Measurements from ENCODE around the gene MTOR.
"Not testable (repeated sequence)": the region's sequence is repeated elsewhere in the genome, so short reads cannot be mapped to it uniquely, and the experiment has no call there.

The MTOR gene

DNA sequence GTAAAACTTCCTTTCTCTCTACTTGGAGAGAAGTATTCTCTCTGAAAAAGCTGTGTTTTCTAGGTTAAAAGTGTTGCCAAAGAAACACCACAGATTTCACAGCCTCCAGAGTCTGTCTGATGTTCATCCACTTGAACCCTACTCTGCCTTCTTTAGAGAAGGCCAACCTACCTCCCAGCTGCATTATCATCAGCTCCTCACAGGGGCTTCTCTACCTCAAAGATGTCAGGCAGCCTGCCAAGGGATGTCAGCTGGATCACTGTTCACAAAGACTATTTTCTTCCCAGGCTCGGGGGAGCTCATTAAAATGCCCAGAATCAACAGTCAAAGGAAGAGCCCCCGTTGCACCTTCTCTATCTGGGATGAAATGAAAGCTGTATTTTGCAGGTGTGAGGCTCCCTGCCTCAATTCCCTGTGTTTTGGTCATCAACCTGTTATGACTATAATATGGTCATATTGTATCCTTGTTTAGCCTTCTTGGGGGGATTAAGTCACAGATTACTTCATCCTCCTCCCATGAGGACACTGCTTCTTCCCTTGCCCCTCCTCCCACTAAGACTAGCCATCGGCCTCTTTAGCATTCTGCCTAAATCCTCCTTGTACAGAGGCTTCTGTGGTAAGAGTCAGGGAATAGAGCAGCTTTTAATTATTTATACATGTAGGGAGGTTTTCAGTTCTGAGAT lies 47.5 kb downstream of the MTOR start:
- DNase-seq, result no peak

DNA sequence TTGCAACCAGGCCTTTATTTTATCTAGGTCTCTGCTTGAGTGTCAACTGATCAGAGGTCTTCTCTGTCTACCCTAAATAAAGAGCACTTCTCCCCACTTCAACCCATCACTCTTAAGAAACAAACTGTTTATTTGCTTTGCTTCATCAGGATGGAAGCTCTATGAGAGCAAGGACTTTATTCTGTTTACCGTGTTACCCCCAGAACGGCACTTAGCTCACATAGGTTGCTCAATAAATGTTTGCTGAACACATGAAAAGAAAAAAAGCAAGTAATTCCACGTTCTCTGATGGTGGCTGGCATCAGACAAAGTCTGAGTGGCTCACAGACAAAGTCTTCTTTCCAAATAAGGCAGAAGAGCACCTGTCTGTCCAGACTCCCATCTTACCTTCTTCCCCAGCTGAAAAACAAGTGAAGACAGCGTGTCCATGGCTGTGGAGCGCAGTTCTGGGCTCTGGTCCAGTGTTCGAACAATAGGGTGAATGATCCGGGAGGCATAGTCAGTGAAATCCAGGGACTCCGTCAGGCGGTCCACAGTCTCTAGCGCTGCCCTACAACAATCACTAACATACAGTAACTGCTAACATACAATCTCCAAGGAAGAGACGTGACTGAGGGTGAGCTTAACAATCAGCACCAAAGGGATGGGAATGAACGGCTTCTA lies 50.3 kb downstream of the MTOR start:
- DNase-seq, result no peak

DNA sequence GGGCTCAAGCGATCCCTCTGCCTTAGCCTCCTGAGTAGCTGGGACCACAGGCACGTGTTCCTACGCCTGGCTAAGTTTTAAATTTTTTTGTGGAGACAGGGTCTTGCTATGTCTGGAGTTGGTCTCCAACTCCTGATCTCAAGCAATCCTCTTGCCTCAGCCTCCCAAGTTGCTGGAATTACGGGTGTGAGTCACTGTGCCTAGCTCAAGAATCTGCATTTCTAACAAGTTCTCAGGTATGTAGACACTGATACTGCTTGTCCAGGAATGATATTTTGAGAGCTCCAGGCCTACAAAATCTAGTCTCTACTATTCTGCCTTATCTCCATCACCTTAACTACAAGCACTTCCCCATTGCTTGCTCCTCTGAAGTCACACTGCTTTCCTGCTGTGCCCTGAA lies 50.9 kb downstream of the MTOR start:
- no peak for DNase-seq

DNA sequence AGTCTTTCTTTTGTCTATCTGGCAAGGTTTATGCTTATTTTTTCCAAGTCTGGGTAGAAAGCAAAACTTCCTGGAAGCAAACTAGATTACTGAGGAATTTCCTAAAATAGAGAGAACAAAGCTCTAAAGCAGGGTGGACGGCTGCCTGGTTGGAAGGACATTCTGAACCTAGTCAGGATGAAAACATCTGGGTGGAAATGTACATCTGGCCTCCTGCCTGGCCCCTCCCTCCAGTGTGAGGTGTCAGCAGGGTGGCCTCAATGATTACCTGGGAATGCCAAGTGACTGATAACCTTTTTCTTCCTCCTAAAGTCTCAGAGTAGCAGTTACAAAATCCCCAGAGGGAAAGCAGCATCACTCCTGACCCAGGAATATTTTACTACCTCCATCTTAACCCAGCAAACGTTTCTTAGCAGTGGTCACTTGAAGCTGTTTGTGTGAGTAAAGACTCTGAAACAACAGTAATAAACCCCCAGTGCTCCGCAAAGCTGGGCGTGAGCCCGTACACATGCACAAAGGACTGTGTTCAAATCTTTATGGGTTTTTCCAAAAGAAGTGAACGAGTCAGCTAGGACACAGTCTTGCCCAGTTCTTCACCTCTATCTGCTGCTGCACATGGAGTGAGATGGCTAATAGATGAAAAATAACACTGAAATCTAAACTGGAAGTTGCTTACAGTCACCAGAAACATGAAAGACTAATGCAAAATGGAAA lies 54.3 kb downstream of the MTOR start:
- DNase-seq, result no peak

DNA sequence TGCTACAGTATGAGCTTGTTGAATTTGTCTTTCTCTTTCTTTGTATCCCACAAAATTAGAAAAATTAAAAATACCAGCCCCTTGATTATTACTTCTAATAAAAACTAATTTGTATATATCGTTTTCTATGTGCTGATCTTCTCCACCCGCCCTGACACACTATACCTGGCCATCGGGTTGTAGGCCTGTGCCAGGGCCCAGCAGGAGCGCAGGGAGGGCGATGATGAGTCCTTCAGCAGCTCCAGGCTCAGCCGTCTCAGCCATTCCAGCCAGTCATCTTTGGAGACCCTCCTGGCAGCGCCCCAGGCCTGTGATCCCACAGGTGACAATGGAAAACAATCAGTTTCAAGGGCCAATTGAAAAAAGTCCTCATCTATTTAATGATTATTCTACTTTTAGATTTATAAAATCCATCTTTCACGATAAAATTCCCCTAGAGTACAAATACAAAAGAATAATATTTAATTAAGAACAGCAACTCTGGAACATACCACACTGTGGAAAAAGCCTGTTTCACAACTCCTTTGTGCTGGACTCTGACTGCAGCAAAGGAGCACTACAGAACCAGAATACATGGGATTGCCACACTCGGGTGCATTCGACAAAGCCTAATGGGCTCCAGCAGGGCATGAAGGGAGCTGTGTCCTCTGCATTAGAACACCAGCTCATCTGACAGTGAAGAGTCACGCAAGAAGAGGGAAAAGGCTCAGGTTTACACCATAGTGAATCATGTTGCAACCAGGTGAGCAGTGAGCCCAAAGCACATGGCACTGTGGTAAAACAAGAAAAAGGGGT lies 57.8 kb downstream of the MTOR start:
- DNase-seq, result no peak

DNA sequence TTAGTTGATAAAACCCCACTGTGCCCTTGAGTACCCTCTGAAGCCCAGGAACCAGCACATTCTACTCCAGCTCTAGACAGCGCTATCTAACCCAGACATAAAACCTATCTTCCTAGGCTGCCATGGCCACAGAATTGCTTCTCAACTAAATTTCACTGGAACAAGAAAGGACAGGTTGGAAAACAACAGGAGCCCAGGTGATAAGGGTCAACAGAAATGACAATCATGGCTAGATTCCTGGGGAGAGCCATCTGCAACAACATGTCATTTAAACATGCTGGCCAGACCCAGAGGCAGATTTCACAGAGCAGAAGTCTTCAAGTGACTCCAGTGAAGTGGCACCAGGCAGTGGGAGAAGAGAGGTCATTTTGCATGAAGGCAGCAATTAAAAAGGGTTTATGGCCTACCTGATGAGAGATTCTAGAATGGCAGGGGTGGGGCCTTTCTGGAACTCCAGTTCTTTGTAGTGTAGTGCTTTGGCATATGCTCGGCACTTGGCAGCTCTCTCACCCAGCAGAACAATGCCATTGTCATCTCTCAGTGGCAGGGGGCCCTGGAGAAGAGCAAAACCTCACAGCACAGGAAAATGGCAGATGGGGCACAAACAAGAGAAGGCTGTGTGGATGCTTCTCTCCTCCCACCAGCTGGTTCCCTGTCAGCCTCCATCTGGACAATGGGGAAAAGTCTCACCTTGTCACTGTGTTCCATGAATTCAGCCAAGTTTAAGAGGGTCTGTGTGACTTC lies 63.3 kb downstream of the MTOR start:
- DNase-seq, result peak in 1 of 2 experiments; percentile 5

DNA sequence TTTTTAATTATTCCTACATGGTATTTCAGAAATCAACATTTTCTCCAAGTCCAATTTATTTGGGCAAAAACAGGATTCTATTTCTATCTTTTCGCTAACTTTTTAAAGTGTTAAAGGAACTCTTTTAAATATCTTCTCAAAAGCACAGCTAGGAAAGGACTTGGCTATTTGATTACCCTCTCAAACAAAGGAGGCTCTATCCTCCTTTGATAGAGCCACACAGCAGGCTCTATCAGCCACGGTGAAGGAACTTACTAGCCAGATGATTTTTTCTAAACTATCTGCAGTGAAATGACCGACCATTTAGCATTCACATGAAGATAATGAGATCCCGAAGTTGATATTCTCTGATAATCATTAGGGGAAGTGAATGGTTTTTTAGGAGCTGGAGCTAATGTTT lies 64.1 kb downstream of the MTOR start:
- DNase-seq, result no peak

DNA sequence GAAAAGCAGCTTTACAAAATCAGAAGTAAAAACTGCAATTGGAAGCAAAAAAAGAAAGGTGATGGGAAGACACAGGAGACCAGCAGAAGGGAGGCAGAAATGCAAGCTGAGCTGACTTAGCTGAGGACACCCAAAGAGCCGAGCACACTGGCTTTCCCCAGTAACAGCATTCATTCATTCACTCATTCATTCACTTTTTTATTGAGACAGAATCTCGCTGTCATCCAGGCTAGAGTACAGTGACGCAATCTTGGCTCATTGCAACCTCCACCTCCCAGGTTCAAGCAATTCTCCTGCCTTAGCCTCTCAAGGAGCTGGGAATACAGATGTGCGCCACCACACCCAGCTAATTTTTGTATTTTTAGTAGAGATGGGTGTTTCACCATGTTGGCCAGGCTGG lies 65.0 kb downstream of the MTOR start:
- no peak for DNase-seq

DNA sequence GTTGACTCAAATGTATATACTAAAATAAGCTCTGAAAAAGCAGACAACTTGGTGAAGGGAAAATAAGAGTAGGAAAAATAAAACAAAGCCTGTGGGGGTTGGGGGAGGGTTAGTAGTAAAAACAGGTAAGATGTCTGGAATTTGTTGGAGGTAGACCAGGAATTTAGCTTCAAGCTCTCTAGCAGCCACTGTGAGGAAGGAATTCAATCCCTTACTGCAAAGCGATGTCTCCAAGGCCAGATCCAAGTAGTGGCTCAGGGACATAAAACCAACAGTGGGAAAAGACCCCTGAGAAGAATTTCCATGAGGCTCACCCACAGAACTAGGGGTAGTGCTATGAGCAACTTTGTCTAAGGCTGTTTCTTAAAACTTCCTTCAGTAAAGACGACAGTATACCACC lies 65.4 kb downstream of the MTOR start:
- no peak for DNase-seq

DNA sequence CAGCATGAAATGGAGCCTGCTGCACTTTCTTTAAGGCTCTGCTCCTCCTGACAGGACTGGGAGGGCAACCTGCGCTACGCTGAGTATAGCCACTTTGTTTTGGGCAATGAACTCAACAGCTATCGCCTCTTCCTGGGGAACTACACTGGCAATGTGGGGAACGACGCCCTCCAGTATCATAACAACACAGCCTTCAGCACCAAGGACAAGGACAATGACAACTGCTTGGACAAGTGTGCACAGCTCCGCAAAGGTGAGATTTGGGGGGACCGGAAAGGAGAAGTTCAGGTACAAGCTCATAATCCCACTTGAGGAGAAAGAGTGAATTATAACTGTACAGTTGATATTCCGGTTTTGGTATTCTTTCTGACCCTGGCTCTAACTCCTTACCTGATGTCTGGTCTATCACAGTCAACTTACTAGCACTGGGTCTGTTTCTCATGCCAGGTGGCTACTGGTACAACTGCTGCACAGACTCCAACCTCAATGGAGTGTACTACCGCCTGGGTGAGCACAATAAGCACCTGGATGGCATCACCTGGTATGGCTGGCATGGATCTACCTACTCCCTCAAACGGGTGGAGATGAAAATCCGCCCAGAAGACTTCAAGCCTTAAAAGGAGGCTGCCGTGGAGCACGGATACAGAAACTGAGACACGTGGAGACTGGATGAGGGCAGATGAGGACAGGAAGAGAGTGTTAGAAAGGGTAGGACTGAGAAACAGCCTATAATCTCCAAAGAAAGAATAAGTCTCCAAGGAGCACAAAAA lies 67.8 kb downstream of the MTOR start:
- no peak for DNase-seq

DNA sequence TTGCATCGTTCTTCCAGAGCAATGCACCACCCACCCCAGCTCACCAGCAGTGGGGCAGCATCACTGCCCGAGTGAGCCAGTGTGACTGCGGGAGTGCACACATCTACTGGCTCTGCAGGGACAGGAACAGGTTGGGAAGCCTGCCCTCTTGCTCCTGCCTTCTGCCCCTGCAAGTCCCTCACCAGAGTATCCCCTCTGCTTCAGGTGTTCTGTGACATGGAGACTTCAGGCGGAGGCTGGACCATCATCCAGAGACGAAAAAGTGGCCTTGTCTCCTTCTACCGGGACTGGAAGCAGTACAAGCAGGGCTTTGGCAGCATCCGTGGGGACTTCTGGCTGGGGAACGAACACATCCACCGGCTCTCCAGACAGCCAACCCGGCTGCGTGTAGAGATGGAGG lies 69.0 kb downstream of the MTOR start:
- DNase-seq, result no peak

DNA sequence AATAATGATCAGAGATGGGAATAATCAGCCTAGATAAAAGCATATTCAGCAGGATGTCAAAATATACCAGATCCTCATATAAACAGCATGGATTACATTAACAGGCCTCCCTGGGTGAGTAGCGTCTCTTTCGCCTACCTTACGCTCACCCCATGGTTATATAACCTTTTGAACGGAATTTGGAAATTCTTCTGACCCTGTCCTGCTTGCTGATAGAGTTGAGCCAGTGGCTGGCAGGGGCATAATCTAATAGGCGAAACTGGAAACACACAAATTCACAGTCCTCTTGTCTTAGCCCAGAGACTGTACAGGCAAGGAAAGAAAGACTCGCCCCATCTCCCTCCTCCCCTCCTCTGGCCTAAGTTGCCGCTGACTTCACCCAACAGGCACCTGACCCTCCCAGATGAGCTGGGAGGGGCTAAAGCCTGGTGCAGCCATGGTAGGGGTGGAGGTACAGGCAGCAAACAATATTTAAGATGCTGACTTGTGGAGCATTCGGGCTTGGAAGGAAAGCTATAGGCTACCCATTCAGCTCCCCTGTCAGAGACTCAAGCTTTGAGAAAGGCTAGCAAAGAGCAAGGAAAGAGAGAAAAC lies 73.4 kb downstream of the MTOR start, which contains the start of gene ANGPTL7:
TSS of gene ANGPTL7 (plus strand) at position 498 of the 594 bp plus-strand sequence. CDS start 225 bp downstream, outside the sequence.
- no peak for DNase-seq

DNA sequence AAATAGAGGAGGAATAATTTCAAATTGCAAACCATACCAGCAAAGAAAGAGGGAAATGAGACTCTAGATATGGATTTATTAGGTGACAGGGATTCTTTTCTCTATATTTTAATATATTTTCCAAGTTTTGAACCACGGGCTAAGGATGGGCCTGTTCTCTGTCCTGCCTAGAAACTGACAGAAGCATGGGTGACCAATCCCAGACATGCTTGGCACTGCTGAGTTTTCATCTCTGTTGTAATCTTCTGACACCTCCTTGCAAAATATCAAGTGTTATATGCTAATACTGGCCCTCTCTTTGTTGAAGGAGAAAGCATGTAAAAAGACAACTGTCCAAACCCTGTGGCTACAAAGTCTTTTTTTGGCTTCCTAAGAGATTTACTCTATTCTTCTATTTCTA lies 74.0 kb downstream of the MTOR start:
- no peak for DNase-seq

DNA sequence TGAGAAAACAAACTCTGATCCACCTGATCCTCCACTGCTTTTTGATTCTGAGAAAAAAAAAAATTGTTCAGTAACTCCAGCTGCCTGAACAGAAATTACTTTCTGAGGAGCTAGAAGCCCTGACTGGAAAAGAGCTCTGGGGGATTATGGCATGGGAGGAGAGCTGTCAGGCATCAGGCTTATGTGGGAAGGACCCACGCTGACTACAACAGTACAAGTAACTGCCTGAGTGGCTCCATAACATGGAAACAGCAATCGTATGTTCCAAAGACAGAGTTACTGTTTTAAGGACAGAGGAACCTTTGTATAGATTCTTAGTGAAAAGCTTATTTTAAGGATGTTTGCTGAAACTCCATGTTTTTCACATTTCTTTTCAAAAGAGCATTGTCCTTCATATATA lies 74.4 kb downstream of the MTOR start:
- no peak for DNase-seq

DNA sequence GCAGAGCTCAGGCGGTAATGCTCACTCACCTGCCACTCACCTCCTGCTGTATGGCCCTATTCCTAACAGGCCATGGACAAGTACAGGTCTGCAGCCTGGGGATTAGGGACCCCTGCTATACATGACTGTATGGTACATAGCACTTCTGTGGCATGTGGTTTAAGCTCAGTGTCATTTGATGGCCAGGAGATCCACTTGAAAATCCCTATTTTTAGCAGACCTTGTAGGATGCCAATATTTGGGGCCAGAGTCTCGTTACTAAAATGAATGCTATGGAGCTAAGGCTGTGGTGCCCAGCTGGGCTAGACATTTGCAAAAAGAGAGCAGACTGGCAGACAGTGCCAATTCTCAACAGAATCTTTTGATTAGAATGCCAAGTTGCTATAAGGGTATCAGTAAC lies 74.9 kb downstream of the MTOR start:
- no peak for DNase-seq

DNA sequence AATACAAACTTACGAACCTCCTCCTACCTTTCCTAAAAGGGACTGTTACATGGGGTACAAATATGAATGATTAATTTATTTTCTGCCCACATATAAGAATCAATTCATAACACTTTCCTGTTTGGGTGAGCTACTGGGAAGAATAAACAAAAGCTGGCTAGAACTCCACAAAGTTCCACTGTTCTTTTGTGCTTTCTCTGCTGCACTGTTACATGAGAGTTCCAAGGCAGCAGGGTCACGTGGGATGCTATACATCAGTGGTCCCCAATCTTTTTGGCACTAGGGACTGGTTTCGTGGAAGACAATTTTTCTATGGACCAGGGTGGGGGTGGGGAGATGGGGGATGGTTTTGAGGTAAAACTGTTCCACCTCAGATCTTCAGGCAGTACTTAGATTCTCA lies 75.4 kb downstream of the MTOR start:
- DNase-seq, result no peak

DNA sequence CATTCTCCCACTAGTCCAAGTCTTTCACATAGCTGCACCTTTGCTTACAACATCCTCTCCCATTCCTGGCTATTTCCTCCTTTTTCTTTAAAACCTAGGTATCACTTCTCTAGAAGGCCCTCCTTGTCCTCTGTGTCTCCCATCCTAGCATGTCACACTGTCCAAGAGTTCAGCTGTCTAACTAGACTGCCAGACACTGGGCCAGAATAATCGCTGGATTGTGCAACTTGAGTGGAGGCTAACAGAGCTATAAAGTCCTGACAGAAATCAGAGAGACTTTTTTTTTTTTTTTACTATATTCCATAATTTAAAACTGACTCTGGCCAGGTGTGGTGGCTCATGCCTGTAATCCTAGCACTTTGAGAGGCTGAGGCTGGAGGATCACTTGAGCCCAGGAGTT lies 77.4 kb downstream of the MTOR start:
- DNase-seq, result no peak

DNA sequence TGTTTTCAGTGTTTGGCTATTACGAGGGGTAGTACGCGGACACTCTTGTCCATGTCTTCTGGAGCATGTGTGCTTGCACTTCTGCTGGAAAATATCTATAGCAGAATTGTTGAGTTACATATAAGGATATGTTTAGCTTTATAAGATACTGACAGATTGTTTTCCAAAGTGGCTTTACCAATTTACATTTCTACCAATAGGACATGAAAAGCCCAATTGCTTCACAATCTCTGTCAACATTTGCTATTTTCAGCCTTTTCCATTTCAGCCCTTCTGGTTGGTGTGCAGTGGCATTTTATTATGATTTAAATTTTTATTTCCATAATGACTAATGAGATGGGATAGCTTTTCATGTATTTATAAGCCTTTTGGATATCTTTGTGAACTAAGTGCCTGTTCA lies 79.5 kb downstream of the MTOR start:
- no peak for DNase-seq

DNA sequence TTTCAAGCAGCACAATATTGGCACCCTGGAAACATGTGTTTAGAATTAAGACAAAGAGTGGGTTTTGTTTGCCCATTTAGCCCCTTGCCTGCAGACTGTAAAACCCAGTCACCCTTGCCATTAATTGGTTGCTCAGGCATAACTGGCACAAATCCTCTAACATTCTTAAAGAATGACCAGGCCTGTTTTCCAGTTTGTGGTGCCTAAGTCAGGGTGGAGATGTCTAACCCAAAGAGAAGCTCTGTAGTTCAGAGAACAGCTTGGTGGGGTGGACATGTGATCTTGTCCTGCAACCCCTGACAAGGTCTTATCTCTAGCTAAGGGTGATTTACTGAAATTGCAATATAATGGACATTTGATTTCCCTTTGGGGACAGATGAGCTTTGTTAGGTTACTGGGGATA lies 82.0 kb downstream of the MTOR start:
- DNase-seq, result no peak

DNA sequence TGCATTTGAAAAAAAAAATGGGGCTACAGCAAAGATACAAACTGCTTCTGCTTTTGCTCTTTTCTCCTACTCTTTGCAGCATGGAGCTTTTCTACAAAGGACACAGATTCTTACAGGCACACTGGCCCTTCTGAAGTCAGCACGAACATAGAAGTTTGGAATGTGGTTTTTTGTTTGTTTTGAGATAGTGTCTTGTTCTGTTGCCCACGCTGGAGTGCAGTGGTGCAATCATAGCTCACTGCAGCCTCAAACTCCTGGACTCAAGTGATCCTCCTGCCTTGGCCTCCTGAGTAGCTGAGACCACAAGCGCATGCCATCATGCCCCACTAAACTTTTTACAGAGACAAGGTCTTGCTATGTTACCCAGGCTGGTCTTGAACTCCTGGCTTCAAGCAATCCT lies 82.6 kb downstream of the MTOR start:
- not testable (repeated sequence) for DNase-seq

DNA sequence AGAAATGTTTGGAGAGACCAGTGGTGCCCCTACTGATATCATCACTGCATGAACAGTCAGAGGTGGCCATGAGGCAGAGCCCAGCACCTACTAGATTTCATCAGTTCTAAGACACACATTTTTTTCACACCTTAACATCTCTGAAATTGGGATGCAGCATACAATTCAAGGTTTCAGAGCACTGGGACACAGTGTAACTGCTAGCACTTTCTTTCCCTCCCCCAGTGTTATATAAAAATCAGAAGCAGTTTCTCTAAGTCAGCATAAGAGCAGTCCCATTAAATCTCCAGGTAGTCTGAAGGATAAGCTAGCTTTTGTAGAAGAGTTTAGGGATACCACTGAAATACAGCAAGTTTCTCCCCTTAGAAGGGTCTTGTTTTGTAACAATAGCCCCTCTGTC lies 83.2 kb downstream of the MTOR start:
- DNase-seq, result no peak

Data from NCI-H1930 (cell line).